Activated CD4-positive, alpha-beta T cell treated with anti-CD3 and anti-CD28 coated beads for 24 hours (primary cell): Measurements from ENCODE around the gene LYST.
A peak's percentile ranks its signal among the peaks of the same experiment; 100 is the strongest.
"Not testable (repeated sequence)": the region's sequence is repeated elsewhere in the genome, so short reads cannot be mapped to it uniquely, and the experiment has no call there.

ENCODE experiments used
- DNase-seq, 2 donors: peaks; one replicate each; pipeline ENCODE4 v3.0.0-alpha.2; 2020; ENCODE audit warnings: low read depth in 2 of 2

The LYST gene

DNA sequence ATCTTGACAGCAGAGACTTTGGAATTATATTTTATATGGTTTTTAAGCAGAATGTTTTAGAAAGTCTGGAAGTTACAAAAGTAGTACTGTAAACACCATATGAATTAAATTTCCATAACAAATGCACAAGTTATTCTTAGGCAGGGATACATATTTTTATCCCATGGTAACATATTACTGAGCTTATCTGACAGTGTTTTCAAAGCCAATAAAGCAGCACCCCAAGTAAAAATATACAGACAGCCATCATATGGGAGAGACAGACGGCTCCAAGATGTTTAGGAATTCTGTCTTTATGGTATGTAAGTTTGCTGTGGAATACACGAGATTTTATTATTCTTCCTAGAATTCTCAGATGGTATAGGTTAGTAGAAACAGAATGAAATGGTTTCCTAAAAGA lies 205.1 kb downstream of the LYST start:
- no peak for DNase-seq

DNA sequence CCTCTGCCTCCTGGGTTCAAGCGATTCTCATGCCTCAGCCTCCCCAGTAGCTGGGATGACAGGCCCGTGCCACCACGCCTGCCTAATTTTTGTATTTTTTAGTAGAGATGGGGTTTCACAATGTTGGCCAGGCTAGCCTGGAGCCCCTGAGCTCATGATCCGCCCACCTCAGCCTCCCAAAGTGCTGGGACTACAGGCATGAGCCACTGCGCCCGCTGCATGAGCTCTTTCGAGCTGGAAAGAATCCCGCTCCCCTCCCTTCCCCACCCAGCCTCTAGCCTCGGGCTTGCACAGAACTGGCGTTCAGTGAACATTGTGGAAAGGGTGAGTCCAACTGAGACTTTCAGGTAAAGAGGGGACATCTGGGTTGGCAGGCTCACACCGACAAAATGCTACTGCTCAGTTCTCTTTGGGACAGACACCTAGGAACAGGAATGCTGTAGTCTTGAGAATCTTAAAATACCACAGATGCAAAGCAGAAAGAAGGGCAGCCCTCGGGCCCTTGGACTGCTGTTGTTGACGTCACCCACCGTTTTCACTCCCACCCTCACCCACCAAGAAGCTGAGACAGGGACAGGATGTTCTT lies 207.4 kb downstream of the LYST start:
- no peak for DNase-seq

DNA sequence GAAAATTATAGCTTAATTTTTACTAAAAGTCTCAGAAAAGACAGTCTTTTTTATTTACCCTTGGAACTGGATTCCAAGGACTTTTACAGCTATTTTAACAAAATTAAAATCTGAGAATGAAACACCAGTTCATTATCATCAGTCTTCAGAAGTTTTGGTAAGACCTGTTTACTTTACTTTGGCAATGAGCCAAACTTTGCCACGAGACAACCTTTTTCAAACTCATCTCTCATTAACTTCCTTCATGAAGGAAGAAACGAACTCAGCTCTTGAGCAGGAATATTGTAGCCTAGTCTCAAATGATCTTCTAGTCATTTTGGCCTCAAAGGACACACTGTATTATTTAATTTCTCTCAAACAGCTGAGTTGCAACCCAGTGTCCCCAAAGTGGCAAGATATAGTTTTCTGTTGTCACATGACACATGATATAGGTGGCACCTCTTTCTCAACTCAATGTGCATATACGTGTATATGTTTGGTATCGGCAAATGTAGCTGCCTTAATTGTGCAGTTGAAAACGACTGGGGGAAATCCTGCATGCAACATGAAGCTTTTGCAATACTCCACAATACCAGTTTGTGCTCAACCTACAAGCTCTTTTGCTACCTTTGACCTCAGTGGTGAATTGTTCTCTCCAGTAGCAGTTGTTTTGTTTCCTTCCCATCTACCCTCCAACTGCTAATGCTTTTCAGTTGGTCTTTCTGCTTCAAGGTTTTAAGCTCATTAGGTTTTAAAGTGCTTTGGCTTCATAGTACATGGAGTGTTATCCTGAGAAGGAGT lies 208.8 kb downstream of the LYST start:
- no peak for DNase-seq

DNA sequence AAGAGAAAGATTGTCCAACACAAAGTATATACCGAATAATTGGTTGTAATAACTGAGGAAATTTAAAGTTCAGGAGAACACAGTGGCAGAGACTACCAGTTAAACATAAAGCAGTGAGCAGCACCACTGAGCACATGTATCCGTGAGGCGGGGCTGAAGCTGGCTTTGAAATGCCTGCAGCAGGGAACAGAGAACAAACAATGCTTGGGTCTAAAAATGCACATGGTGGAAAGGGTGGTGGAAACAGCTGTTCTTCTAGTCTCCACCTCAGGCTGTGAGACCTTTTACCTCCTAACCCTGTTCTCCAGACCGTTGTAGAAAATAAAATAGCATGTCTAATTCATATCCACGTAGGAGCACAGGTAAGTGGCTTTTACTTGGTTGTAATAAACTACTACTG lies 209.4 kb downstream of the LYST start:
- no peak for DNase-seq

DNA sequence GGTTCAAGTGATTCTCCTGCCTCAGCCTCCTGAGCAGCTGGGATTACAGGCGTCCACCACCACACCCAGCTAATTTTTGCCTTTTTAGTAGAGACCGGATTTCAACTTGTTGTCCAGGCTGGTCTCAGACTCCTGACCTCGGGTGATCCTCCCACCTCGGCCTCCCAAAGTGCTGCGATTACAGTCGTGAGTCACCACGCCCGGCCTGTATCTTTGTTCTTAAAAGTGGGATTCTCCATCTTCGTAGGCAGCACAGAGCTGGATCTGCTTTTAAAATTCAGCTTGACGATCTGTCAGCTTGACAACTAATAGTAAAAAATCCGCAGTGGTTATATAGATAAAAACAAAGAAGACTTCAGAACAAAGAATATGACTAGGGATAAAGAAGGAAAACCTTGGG lies 214.3 kb downstream of the LYST start:
- no peak for DNase-seq

- DNase-seq = no peak
Observed at GRCh38 chr1:235651170-235651806, 215.4 kb downstream of the LYST start.

DNA sequence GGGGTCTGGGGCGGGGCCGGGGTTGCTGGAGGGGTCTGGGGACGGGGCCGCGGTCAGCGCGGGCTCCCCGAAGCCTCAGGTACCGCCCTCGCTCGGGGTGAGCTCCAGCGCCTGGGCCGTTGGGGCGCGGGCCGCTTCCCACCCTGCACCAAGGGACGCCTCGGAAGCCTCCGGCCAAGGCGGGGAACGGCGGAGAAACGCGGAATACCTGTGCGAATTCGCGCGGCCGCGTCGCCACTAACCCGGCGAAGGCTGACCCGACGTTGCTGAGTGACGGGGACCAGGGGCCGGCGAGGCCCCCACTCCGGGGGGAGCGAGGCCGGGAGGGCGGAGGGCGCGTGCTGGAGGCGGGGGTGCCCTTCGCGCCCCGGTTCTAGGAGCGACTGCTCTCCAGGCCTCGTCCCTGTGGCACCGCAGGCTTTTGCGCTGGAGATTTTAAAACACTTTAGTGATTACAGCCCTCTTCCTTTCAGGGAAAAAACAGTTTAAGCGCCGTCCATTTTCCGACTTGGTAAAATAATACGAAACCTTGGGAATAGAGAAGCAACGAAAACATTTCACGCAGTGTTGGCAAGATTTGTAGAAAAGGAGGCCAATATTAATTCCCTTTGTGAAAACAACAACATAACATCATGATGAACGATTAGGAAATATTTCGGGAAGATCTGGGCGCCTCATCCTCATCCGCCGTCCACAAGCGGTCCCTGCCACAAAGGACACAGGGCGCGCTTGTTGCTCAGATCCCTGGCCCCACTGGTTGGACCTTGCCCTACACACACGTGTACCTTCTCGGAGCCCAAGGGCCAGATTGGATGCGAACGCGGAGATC lies 216.2 kb downstream of the LYST start:
- DNase-seq = no peak

- DNase-seq = no peak
Observed at GRCh38 chr1:235649368-235650163, 217.1 kb downstream of the LYST start, which contains the start of gene GNG4. GNG4 (minus strand) TSS chr1:235649784; CDS start chr1:235583838, 65,946 bp downstream.

DNA sequence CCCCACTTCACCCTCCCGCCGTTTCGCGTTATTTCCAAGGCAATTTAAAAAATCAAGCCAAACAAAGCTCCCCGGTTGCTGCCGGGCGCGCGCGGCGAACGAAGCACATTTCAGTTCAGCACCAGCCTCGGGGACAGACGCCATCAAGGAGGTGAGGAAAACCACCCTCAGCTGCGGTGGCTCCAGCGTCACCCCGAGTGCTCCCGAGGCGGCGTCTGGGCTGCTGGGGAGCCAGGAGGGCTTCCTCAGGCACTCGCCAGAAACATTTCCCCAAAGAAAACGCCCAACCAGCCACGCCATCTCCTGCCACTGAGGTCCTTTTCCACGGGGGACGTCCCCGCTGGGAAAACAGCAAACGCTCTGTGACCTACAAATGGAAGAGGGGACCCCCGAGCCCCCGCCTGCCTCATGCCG lies 217.7 kb downstream of the LYST start:
- DNase-seq = peak; percentile 29 to 39

- DNase-seq = no peak
Observed at GRCh38 chr1:235648407-235648907, 218.2 kb downstream of the LYST start.

- DNase-seq = not testable (repeated sequence)
Observed at GRCh38 chr1:235647537-235647936, 219.2 kb downstream of the LYST start.

DNA sequence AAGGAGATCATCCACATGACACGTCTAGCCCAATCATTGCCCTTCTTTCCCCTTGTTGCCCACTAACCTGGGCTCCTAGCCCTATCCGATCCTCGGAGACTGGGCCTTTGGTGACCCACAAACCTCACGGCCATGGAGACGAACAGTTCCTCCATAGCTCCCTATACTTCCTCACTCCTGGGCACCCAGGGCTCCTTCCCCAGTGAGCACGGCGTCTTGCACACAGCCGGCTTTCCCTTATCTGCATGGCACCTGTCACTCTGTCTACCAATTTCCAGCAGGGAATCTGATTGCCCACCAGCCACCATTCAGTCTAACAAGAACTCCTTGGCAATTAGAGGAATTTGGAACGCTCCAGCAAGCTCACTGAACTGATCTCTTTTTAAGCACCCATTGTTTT lies 220.2 kb downstream of the LYST start:
- no peak for DNase-seq

GRCh38 chr1:235644693-235645305 lies 221.9 kb downstream of the LYST start:
- no peak for DNase-seq

- no peak for DNase-seq
Observed at GRCh38 chr1:235643837-235644692, 222.6 kb downstream of the LYST start.

GRCh38 chr1:235642943-235643371 lies 223.7 kb downstream of the LYST start:
- DNase-seq = no peak

DNA sequence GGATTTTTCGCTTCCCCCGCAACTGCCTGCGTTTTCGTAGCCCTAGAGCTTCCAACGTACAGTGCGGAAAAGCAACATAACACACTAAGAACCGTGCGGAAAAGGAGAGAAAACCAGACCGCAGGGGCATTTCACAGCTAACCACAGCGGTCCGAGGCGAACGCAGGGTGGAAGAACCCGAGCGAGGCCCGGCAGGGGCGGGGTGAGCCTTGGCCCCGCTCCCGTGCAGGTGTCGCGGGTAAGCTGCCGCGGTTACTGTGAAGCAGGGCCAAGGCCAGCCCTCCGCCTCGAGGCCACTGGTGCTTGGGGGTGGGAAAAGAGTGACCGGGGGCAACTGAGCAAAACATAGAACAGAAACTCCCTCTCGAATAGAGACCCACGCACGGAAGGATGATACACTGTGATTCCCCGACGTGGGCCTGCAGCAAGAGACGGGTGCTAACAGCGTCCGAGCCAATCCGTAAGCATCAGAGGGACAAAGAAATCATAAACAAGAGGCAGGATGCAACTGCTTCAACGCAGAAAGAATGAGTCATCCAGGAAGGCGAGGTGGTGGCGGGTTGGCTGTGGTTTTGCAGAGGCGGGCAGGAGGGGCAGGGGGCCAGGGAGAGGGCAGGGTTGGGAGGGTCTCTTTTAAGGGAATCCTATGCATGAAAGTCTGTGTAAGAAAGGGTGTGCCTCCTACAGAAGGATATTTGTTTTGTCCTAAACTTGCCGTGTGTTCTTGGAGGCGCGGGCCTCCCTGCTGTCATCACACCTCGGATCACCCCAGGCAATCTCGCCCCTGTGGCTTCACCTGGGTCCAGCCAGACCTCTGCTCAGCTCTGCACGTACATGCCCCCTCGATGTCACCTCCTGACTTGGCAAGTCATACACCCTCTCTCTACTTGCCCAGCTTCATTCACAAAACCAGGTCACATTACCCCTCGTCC lies 224.4 kb downstream of the LYST start:
- peak; percentile 18 to 35 for DNase-seq

GRCh38 chr1:235640580-235640979 lies 226.1 kb downstream of the LYST start:
- DNase-seq = no peak
